Keratinocyte (primary cell): ENCODE measurements around the gene FAM114A1. TPM values are rescaled to one million over a fixed set of nuclear protein-coding genes. Genes with fewer than 3 reads are reported as not detected.

Source experiments
- DNase-seq: peaks from one replicate; pipeline ENCODE4 v3.0.0-alpha.2; 2011; ENCODE audit warnings: low read depth, missing footprints, low spot score
- FAIRE-seq: peaks from 2 replicates; lab custom pipeline; 2011; peaks lifted over from hg19 to GRCh38; lab: Jason Lieb, UNC
- H2AFZ ChIP-seq: 2 replicates; pipeline ENCODE4 v1.6.0; 2012; ENCODE audit warnings: low read length, control low read depth, inconsistent platforms; ENCODE audit not compliant: control insufficient read depth
- H3K27ac ChIP-seq: 2 replicates; pipeline ENCODE4 v1.5.1; 2011; ENCODE audit warnings: low read length; ENCODE audit not compliant: control insufficient read depth, insufficient read depth
- H3K27me3 ChIP-seq: 3 replicates; pipeline ENCODE4 v1.6.0; 2011; ENCODE audit warnings: low read length; ENCODE audit not compliant: control insufficient read depth, insufficient read depth; ENCODE audit errors: extremely low read depth
- H3K36me3 ChIP-seq, 2 experiments: 2 replicates in 1 of 2; 3 replicates in 1 of 2; pipeline ENCODE4 v1.5.1; 2011; ENCODE audit warnings: low read length in 2 of 2, mild to moderate bottlenecking in 1 of 2; ENCODE audit not compliant: control insufficient read depth in 2 of 2, insufficient read depth in 2 of 2; ENCODE audit errors: extremely low read depth in 1 of 2
- H3K4me1 ChIP-seq: 3 replicates; pipeline ENCODE4 v1.5.1; 2011; ENCODE audit warnings: low read length; ENCODE audit not compliant: control insufficient read depth, insufficient read depth; ENCODE audit errors: extremely low read depth
- H3K4me2 ChIP-seq: 3 replicates; pipeline ENCODE4 v1.6.0; 2011; ENCODE audit warnings: low read depth, low read length; ENCODE audit not compliant: control insufficient read depth, insufficient read depth; ENCODE audit errors: extremely low read depth
- H3K4me3 ChIP-seq, 3 experiments: fragments of 200-600 bp in 1 of 3; sonication (generic) in 1 of 3; 2 replicates in 2 of 3; 3 replicates in 1 of 3; pipeline ENCODE4 v1.5.1; 2011 to 2016; ENCODE audit warnings: low read length in 3 of 3, mild to moderate bottlenecking in 3 of 3, control low read depth in 2 of 3, inconsistent platforms in 1 of 3, low read depth in 1 of 3, mixed read lengths in 1 of 3, mixed run types in 1 of 3, moderate library complexity in 1 of 3; ENCODE audit not compliant: control insufficient read depth in 2 of 3, insufficient read depth in 2 of 3; ENCODE audit errors: extremely low read depth in 1 of 3
- H3K79me2 ChIP-seq: 2 replicates; pipeline ENCODE4 v1.6.0; 2012; ENCODE audit warnings: low read length; ENCODE audit not compliant: control insufficient read depth, insufficient read depth
- H3K9ac ChIP-seq: 3 replicates; pipeline ENCODE4 v1.6.0; 2011; ENCODE audit warnings: low read length; ENCODE audit not compliant: control insufficient read depth, insufficient read depth; ENCODE audit errors: extremely low read depth
- H3K9me1 ChIP-seq: 3 replicates; pipeline ENCODE4 v1.6.0; 2011; ENCODE audit warnings: low read length; ENCODE audit not compliant: control insufficient read depth, insufficient read depth; ENCODE audit errors: extremely low read depth
- H3K9me3 ChIP-seq: 2 replicates; pipeline ENCODE4 v1.5.1; 2012; ENCODE audit warnings: low read depth, low read length; ENCODE audit not compliant: control insufficient read depth
- H4K20me1 ChIP-seq: 3 replicates; pipeline ENCODE4 v1.6.0; 2011; ENCODE audit warnings: low read length; ENCODE audit not compliant: control insufficient read depth, insufficient read depth; ENCODE audit errors: extremely low read depth
- EZH2 ChIP-seq: IDR thresholded peaks from one replicate; pipeline ENCODE4 v1.6.1; 2012; ENCODE audit warnings: inconsistent platforms, mild to moderate bottlenecking, low read length, moderate library complexity
- dilution Hi-C: fragments of 300-500 bp; cut with MboI; formaldehyde crosslinking; loops from one replicate; pipeline ENCODE4 v1.7.0; 2020; ENCODE audit warnings: low sequenced_read_pairs; ENCODE audit not compliant: extremely low pct_ligation_motif_present
- polyA plus RNA-seq, 5 experiments: library from polyadenylated mRNA; depleted of rRNA in 3 of 5; stranded (reverse) in 3 of 5; stranded (forward) in 1 of 5; unstranded in 1 of 5; fragments of >200 nt; gene quantifications; 1 replicate in 1 of 5; 2 replicates in 3 of 5; 3 replicates in 1 of 5; pipeline versions ENCODE4 v1.2.1 to v1.2.3, GENCODE V29; 2011 to 2012; ENCODE audit warnings: missing spikeins in 2 of 5, low read depth in 1 of 5, low replicate concordance in 1 of 5
- TF ChIP-seq, protein P1 (sequence below), 3 experiments: IDR thresholded peaks in 1 of 3; conservative IDR thresholded peaks in 1 of 3; optimal IDR thresholded peaks in 1 of 3; 2 replicates in 2 of 3; 3 replicates in 1 of 3; pipeline versions ENCODE3 to v1.5.1; 2011; ENCODE audit warnings: low read length in 3 of 3, mild to moderate bottlenecking in 3 of 3, moderate library complexity in 2 of 3, control low read depth in 1 of 3, inconsistent platforms in 1 of 3; ENCODE audit not compliant: insufficient read depth in 2 of 3; ENCODE audit errors: extremely low read depth in 1 of 3

Gene FAM114A1
- polyA plus RNA-seq, 1 donor (not counting 4 experiments of a cell fraction or from before 2014, with no cell fraction given), result 47.2 TPM

GRCh38 chr4:38832624-38833528, 34.7 kb upstream of the FAM114A1 start:
- H2AFZ ChIP-seq, result no peak overlapping the region
- H3K4me2 ChIP-seq, result no peak overlapping the region
- no peaks in the 10 kb centered on the region for H4K20me1 ChIP-seq
- FAIRE-seq (no peak), DNase-seq (no peak)
- TF ChIP-seq, protein P1, sequence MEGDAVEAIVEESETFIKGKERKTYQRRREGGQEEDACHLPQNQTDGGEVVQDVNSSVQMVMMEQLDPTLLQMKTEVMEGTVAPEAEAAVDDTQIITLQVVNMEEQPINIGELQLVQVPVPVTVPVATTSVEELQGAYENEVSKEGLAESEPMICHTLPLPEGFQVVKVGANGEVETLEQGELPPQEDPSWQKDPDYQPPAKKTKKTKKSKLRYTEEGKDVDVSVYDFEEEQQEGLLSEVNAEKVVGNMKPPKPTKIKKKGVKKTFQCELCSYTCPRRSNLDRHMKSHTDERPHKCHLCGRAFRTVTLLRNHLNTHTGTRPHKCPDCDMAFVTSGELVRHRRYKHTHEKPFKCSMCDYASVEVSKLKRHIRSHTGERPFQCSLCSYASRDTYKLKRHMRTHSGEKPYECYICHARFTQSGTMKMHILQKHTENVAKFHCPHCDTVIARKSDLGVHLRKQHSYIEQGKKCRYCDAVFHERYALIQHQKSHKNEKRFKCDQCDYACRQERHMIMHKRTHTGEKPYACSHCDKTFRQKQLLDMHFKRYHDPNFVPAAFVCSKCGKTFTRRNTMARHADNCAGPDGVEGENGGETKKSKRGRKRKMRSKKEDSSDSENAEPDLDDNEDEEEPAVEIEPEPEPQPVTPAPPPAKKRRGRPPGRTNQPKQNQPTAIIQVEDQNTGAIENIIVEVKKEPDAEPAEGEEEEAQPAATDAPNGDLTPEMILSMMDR (optimal IDR thresholded peaks at IDR 0.05 in 1 of 3, IDR thresholded peaks at IDR 0.05 in 1 of 3, conservative IDR thresholded peaks at IDR 0.05 in 1 of 3; ENCODE audit: extremely low read depth in 1 of 3, insufficient read depth in 2 of 3, low read length in 3 of 3), result peak; percentile 13 to 39 (median 20)
- TF ChIP-seq EZH2, result no peak
- H3K4me3 ChIP-seq, result no peak overlapping the region
- peaks cover 5% of the 10 kb centered on the region for H3K4me1 ChIP-seq
- dilution Hi-C loops, result no loop called here
- no peaks in the 10 kb centered on the region for H3K9me1 ChIP-seq
- no peak overlapping the region for H3K27ac ChIP-seq
- H3K9ac ChIP-seq, result no peak overlapping the region
- no peaks in the 10 kb centered on the region for H3K27me3 ChIP-seq
- H3K9me3 ChIP-seq, result no peaks in the 10 kb centered on the region
- no peaks in the 10 kb centered on the region for H3K79me2 ChIP-seq
- no peaks in the 10 kb centered on the region for H3K36me3 ChIP-seq

GRCh38 chr4:38834570-38834969, 33.0 kb upstream of the FAM114A1 start:
- peaks cover 10% of the 10 kb centered on the region for H3K4me1 ChIP-seq
- no peaks in the 10 kb centered on the region for H3K9me1 ChIP-seq
- no peaks in the 10 kb centered on the region for H3K27me3 ChIP-seq
- no peaks in the 10 kb centered on the region for H4K20me1 ChIP-seq
- DNase-seq (no peak), FAIRE-seq (no peak)
- no peaks in the 10 kb centered on the region for H3K36me3 ChIP-seq
- TF ChIP-seq, protein P1 (optimal IDR thresholded peaks at IDR 0.05 in 1 of 3, IDR thresholded peaks at IDR 0.05 in 1 of 3, conservative IDR thresholded peaks at IDR 0.05 in 1 of 3; ENCODE audit: extremely low read depth in 1 of 3, insufficient read depth in 2 of 3, low read length in 3 of 3), result no peak
- TF ChIP-seq EZH2, result no peak
- no peak overlapping the region for H3K27ac ChIP-seq
- H3K4me3 ChIP-seq, result no peak overlapping the region
- dilution Hi-C loops, result no loop called here
- H3K79me2 ChIP-seq, result no peaks in the 10 kb centered on the region
- H3K4me2 ChIP-seq, result no peak overlapping the region
- no peaks in the 10 kb centered on the region for H3K9me3 ChIP-seq
- H3K9ac ChIP-seq, result no peak overlapping the region
- H2AFZ ChIP-seq, result no peak overlapping the region
